Heart right ventricle (tissue), 16 donors: Measurements from ENCODE around the gene BTBD9. TPM values are rescaled to one million over a fixed set of nuclear protein-coding genes. Genes with fewer than 3 reads are reported as not detected.

ENCODE experiments used
- ATAC-seq, 8 donors: fragments of 200-7000 bp; cut with Tn5 transposase; one replicate each; pipeline ENCODE4 v1.9.1; 2020; ENCODE audit warnings: mild to moderate bottlenecking in 8 of 8, moderate library complexity in 8 of 8, moderate number of reproducible peaks in 1 of 8
- DNase-seq, 2 donors: peaks; one replicate each; pipeline ENCODE4 v3.0.0-alpha.2; 2020
- H3K27ac ChIP-seq, 10 donors: fragments of 200-600 bp; sonication (generic) in 2 of 10; one replicate each; pipeline versions ENCODE4 v1.5.0 to v1.8.0; 2020 to 2022; ENCODE audit warnings: mild to moderate bottlenecking in 3 of 10
- H3K27me3 ChIP-seq, 7 donors: fragments of 200-600 bp; one replicate each; pipeline ENCODE4 v1.8.0; 2021 to 2022; ENCODE audit warnings: mild to moderate bottlenecking in 2 of 7
- H3K36me3 ChIP-seq, 9 donors: fragments of 200-600 bp; sonication (generic) in 1 of 9; one replicate each; pipeline versions ENCODE4 v1.5.0 to v1.8.0; 2020 to 2022; ENCODE audit warnings: mild to moderate bottlenecking in 2 of 9
- H3K4me1 ChIP-seq, 9 donors: fragments of 200-600 bp; sonication (generic) in 1 of 9; one replicate each; pipeline versions ENCODE4 v1.5.0 to v1.8.0; 2020 to 2022; ENCODE audit warnings: mild to moderate bottlenecking in 4 of 9
- H3K4me3 ChIP-seq, 10 donors: fragments of 200-600 bp; sonication (generic) in 2 of 10; one replicate each; pipeline versions ENCODE4 v1.5.0 to v1.8.0; 2020 to 2022; ENCODE audit warnings: mild to moderate bottlenecking in 7 of 10, moderate library complexity in 2 of 10
- H3K9me3 ChIP-seq, 11 donors: fragments of 200-600 bp in 10 of 11; sonication (generic) in 2 of 11; one replicate each; pipeline versions ENCODE4 v1.5.0 to v1.8.0; 2013 to 2022; ENCODE audit warnings: mild to moderate bottlenecking in 2 of 11, control low read depth in 1 of 11, moderate library complexity in 1 of 11
- CTCF ChIP-seq, 9 donors: fragments of 200-600 bp; sonication (generic) in 2 of 9; IDR thresholded peaks; one replicate each; pipeline versions ENCODE4 v1.5.0 to v1.8.0; 2021 to 2022; ENCODE audit warnings: antibody characterized with exemption in 9 of 9, mild to moderate bottlenecking in 5 of 9, moderate library complexity in 1 of 9
- WGBS, 2 donors: extraction: QIAGEN DNeasy Blood & Tissue Kit; methylation state at CpG; one replicate each; pipeline ENCODE4 v1.1.7; 2013; ENCODE audit warnings: inconsistent platforms in 1 of 2; 5-methylcytosine and 5-hydroxymethylcytosine counted together
- intact Hi-C, 10 donors: fragments of 100-400 bp; cut with DNase I; formaldehyde crosslinking; loops; one replicate each; pipeline versions ENCODE4 v1.11.1 to v1.14.2; 2022
- polyA plus RNA-seq, 2 donors: library from polyadenylated mRNA; stranded (reverse); fragments of 200-250 nt; gene quantifications; one replicate each; pipeline ENCODE4 v1.2.3, GENCODE V29; 2013
- total RNA-seq, 10 donors: library from RNA; stranded (reverse); fragmentation: NEBNext Ultra II Directional in 3 of 10; extraction: Animal tissue kit (Norgen Biotek cat#: 25700) in 3 of 10; gene quantifications; one replicate each; pipeline versions ENCODE4 v1.2.1 to v1.2.4, GENCODE V29; 2021 to 2023
- donor health status: Arrhythmogenic right ventricular cardiomyopathy.
- donor health status: ischemic (EF 13 %, LVEDD 7.1; RV severe dilation, severe dysfunction).
- donor health status: healthy with polysubstance abuse.
- donor health status: DM: no; HTN: yes; CAD: no.
- donor health status: DM: no; HTN: no; CAD: no.
- donor health status: ischemic (EF 25% LVEDD 6.9; RV normal size, moderate dysfunction).
- donor health status: ischemic (EF 25% LVEDD 5.7; RV mildly dilated, moderate dysfunction).
- donor health status: healthy.
- donor health status: DM: yes; HTN: yes; CAD: no.
- donor health status: Ischemic cardiomyopathy.
- donor health status: ischemic (EF 35%, LVEDD 5.7; RV mildly dilated, moderate dysfunction).
- donor health status: nonischemic (EF 11% LVEDD 7.7; RV severe dilation, severe dysfunction).
- donor health status: DM: yes; HTN: yes; CAD: no.
- donor health status: PGD.
- donor health status: ischemic (EF 29% LVEDD 5.4; RV normal size, mild dysfunction).
- donor health status: nonischemic (EF 23%, LVEDD 6.1; RV moderate dilation, normal function).

The BTBD9 gene
- total and polyA plus RNA-seq, 12 donors = 4.2 to 27.7 (median 18.3) TPM

GRCh38 chr6:38420207-38420606, 219.5 kb downstream of the BTBD9 start:
- Histone ChIP-seq H3K27ac (no peak overlapping the region), H3K4me1 (no peaks in the 10 kb centered on the region), H3K36me3 (no peaks in the 10 kb centered on the region), H3K27me3 (no peaks in the 10 kb centered on the region), H3K9me3 (no peaks in the 10 kb centered on the region), H3K4me3 (no peak overlapping the region)
- no peak for DNase-seq
- intact Hi-C loops = no loop called here
- no peak for ATAC-seq
- no peak for TF ChIP-seq CTCF (IDR thresholded peaks at IDR 0.05)
- 90 to 95% methylated on average over 2 of the region's 2 CpGs for WGBS, 2 donors

DNA sequence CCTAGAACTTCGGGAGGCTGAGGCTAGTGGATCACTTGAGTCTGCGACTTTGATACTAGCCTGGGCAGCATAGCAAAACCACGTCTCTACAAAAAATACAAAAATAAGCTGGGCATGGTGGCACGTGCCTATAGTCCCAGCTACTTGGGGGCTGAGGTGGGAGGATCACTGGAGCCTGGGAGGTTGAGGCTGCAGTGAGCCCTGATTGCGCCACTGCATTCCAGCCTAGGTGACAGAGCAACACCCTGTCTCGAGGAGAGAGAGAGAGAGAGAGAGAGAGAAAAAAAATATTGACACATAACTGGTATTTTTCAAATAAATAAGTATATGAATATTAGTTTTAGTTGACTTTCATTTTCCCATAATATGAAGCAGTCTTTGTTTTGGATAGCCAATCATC, 222.2 kb downstream of the BTBD9 start:
- Histone ChIP-seq H3K9me3 (no peaks in the 10 kb centered on the region), H3K27me3 (no peaks in the 10 kb centered on the region), H3K4me1 (no peaks in the 10 kb centered on the region), H3K27ac (no peak overlapping the region), H3K4me3 (no peak overlapping the region), H3K36me3 (no peaks in the 10 kb centered on the region)
- DNase-seq (no peak), ATAC-seq (no peak)
- whole genome bisulfite sequencing, 2 donors = 94 to 95% methylated on average over 6 of the region's 6 CpGs
- intact Hi-C loops = no loop called here
- TF ChIP-seq CTCF (IDR thresholded peaks at IDR 0.05) = no peak

DNA sequence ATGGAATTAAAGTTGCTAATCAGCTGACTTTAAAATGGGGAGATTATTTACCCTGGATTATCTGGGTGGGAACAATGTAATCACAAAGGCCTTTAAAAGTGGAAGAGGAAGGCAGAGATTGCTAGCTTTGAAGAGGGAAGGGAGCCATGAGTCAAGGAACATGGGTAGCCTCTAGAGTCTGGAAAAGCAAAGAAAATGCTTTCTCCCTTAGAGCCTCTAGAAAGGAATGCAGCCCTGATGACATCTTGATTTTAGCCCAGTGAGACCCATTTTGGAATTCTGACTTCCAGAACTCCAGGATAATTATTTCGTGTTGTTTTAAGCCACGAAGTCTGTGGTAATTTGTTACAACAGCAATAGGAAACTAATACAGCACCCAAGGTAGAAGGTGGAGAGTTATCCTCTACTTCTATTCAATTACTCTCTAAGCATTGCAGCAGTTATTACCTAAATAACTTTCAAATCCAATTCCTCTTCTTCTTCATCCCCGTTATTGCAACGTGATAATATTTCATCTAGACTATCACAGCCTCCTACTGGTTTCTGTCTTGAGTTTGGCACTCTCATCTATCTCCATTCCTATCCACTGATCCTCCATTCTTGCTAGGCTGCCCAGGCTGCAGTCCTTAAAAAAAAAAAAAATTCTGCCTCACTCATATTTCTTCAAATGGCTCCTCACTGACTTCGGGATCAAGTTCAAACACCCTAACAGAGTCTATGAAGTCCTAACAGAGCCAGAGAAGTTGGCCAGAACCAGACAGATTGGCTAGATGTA, 224.3 kb downstream of the BTBD9 start:
- H3K27ac ChIP-seq = no peak overlapping the region
- intact Hi-C loops = no loop called here
- 77 to 84% methylated on average over 5 of the region's 5 CpGs for WGBS, 2 donors
- no peaks in the 10 kb centered on the region for H3K27me3 ChIP-seq
- H3K9me3 ChIP-seq = no peaks in the 10 kb centered on the region
- ATAC-seq = no peak
- no peak for DNase-seq
- no peak overlapping the region for H3K4me3 ChIP-seq
- H3K36me3 ChIP-seq = no peaks in the 10 kb centered on the region
- no peak for TF ChIP-seq CTCF (IDR thresholded peaks at IDR 0.05)
- H3K4me1 ChIP-seq = no peaks in the 10 kb centered on the region

GRCh38 chr6:38413102-38413800, 226.5 kb downstream of the BTBD9 start:
- intact Hi-C loops = no loop called here
- ATAC-seq (peak in 5 of 8 donors; percentile 24 to 76 (median 37)), DNase-seq (peak in 1 of 2 donors; percentile 10)
- WGBS, 2 donors = 73 to 79% methylated on average over 4 of the region's 4 CpGs
- H3K27ac ChIP-seq = no peak overlapping the region
- TF ChIP-seq CTCF (IDR thresholded peaks at IDR 0.05) = no peak
- H3K9me3 ChIP-seq = no peaks in the 10 kb centered on the region
- H3K36me3 ChIP-seq = no peaks in the 10 kb centered on the region
- H3K4me1 ChIP-seq = no peaks in the 10 kb centered on the region
- no peaks in the 10 kb centered on the region for H3K27me3 ChIP-seq
- no peak overlapping the region for H3K4me3 ChIP-seq
